Tongue (tissue), 2 donors: Measurements from ENCODE around the gene TMEM79. TPM values are rescaled to one million over a fixed set of nuclear protein-coding genes. Genes with fewer than 3 reads are reported as not detected.
"Not testable (repeated sequence)": the region's sequence is repeated elsewhere in the genome, so short reads cannot be mapped to it uniquely, and the experiment has no call there.

Source experiments
- DNase-seq: peaks from one replicate; pipeline ENCODE4 v3.0.0-alpha.2; 2015
- total RNA-seq: library from RNA; depleted of rRNA; stranded (reverse); fragments of >200 nt; gene quantifications from one replicate; pipeline ENCODE4 v1.2.3, GENCODE V29; 2014

TMEM79 gene
- total RNA-seq, 1 donor from 2014 or later = 6.1 TPM

DNA sequence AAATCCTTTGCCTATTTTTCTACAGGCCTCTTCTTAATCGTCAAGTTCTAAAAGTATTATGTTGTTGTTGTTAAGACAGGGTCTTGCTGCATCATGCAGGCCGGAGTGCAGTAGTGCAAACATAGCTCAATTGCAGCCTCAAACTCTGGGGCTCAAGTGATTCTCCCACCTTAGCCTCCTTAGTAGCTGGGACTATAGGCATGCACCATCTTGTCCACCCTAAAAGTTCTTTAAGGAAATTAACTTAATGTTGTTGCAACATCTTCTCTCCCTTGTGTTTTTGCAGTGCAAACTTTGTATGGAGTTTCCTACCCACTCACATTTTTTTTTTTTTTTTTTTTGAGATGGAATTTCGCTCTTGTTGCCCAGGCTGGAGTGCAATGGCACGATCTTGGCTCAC lies 19.1 kb downstream of the TMEM79 start:
- DNase-seq = no peak

DNA sequence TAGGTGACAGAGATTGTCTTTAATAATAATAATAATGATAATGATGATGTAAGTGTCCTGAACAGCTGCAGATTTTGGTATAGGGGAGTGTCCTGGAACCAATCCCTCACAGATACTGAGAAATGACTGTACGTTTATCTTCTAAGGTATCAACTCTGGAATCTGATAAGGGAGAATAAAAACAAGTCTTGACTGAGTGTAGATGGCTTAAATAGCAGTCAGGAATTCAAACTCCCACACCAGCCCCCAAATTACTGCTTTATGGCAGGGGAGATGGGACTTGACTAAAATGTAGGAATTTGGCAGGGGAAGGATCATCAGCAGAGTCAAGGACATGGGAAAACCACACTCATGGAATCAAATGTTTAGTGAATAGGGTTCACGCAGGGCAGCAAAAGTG lies 21.1 kb downstream of the TMEM79 start:
- DNase-seq = no peak

- no peak for DNase-seq
These were observed 24.0 kb downstream of the TMEM79 start for GRCh38 chr1:156308078-156308477.

GRCh38 chr1:156310962-156311361 lies 26.8 kb downstream of the TMEM79 start:
- DNase-seq = no peak

DNA sequence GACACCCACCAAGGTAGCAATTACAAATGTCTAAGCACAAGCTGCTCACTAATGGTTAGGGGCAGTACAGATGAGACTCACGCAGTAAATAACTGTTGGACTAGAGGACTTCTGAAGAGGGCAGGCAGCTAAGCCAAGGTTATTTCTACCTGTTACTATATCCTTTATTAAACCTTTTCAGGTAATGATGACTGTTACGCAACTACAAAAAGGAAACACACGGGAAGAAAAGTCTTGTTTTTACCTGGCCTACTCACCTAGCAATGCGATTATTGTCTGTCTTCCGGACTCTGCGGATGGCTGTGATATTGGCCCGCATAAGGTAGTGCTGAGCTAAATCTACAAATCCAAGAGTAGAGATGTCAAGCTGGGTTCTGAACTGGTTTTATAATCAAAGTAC lies 32.8 kb downstream of the TMEM79 start:
- no peak for DNase-seq

- peak; percentile 41 for DNase-seq
These were observed 35.5 kb downstream of the TMEM79 start for GRCh38 chr1:156319664-156320063.

GRCh38 chr1:156320560-156320959 lies 36.4 kb downstream of the TMEM79 start:
- DNase-seq = no peak

DNA sequence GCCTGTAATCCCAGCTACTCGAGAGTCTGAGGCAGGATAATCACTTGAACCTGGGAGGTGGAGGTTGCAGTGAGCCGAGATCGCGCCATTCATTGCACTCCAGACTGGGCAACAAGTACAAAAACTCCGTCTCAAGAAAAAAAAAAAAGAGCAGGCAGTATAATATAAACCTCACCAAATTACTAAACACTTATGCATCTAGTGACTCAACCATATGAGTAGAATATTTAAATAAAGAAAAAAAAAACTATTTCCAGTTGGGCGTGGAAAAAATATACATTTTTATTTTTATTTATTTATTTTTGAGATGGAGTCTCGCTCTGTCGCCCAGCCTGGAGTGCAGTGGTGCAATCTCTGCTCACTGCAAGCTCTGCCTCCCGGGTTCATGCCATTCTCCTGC lies 39.1 kb downstream of the TMEM79 start:
- DNase-seq = not testable (repeated sequence)

GRCh38 chr1:156336242-156336641 lies 52.1 kb downstream of the TMEM79 start:
- DNase-seq = no peak

GRCh38 chr1:156337052-156337887 lies 53.1 kb downstream of the TMEM79 start:
- DNase-seq = no peak

GRCh38 chr1:156337888-156338179 lies 53.7 kb downstream of the TMEM79 start:
- no peak for DNase-seq

DNA sequence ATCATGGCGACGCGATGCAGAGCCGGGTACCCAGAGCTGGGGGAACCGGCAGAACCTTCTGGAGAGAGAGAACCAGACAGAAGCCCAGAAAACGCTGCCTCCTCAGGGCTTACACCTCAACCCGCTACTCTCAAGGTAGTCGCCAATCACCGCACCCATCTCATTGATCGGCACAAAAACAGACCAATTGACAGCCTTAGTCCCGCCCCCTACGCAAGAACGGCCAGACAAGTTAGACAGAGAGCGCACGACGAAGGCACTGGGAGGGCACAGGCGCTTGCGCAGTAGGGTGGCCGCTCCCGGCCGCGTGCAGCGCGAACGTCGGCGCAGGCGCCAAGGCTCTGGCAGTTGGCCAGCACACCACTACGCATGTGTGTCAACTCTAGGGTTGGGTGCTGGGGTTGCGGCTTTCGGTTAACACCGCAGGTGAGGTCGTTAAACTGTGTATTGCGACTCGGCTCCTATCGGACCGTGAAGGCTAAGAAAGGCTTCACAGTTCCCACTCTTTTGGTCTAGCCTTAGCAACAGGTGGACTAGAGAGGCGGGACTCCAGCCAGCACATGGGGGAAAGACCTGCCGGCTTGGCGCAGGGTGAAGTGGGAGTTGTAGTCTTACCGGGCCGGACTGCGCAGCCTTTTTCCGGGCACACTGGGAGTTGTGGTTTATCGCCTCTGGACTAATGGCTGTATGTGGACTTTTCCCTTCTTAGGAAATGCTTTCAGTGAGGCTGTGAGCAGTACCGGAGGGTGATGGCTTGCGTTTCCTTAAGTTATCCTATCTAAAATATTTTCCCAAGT lies 54.3 kb downstream of the TMEM79 start, which contains the start of the genes CCT3 and TSACC:
Gene CCT3, minus strand, starts transcription at position 113 of the 797 bp plus-strand sequence. Its CDS starts 108 bp downstream, at position 5.
Gene TSACC, plus strand, starts transcription at position 347 of the 797 bp plus-strand sequence. CDS start 1,232 bp downstream, outside the sequence.
- peak; percentile 100 for DNase-seq

Other genes starting within 250 kb of the TMEM79 start
- gene UBQLN4, start 230.5 kb upstream of the TMEM79 start, total RNA-seq = 29.1 TPM
- gene LAMTOR2, start 229.5 kb upstream of the TMEM79 start, total RNA-seq = 31.8 TPM
- gene RAB25, start 223.2 kb upstream of the TMEM79 start, total RNA-seq = 13.3 TPM
- 4.0 TPM for gene MEX3A, start 201.9 kb upstream of the TMEM79 start, total RNA-seq
- 721 TPM for gene LMNA, start 169.6 kb upstream of the TMEM79 start, total RNA-seq
- gene SEMA4A, start 130.7 kb upstream of the TMEM79 start, total RNA-seq = 5.5 TPM
- gene SLC25A44, start 90.2 kb upstream of the TMEM79 start, total RNA-seq = 9.4 TPM
- gene PMF1, start 71.3 kb upstream of the TMEM79 start, total RNA-seq = 49.7 TPM
- 1.0 TPM for gene BGLAP, start 42.1 kb upstream of the TMEM79 start, total RNA-seq
- gene PAQR6, start 36.3 kb upstream of the TMEM79 start, total RNA-seq = 1.0 TPM
- 52.1 TPM for gene SMG5, start 1.5 kb upstream of the TMEM79 start, total RNA-seq
- gene GLMP, start 11.4 kb downstream of the TMEM79 start, total RNA-seq = 13.1 TPM
- not detected for gene VHLL, start 15.0 kb downstream of the TMEM79 start, total RNA-seq
- 302 TPM for gene CCT3, start 54.0 kb downstream of the TMEM79 start, total RNA-seq
- gene TSACC, start 54.2 kb downstream of the TMEM79 start, total RNA-seq = not detected
- 0.31 TPM for gene RHBG, start 84.9 kb downstream of the TMEM79 start, total RNA-seq
- 23.6 TPM for gene MEF2D, start 216.4 kb downstream of the TMEM79 start, total RNA-seq